ENCODE measurements around the gene NSDHL.

Gene NSDHL

GRCh38 chrX:152915541-152916241, 84.8 kb downstream of the NSDHL start:
- peak; percentile 8 for DNase-seq (ENCODE audit: low read depth)

- DNase-seq (ENCODE audit: low read depth) = no peak
Measured at GRCh38 chrX:152917656-152918579, 87.1 kb downstream of the NSDHL start.

- DNase-seq (ENCODE audit: low read depth) = no peak
Measured at GRCh38 chrX:152918707-152919106, 87.8 kb downstream of the NSDHL start.

All from GM04504 (cell line).